ENCODE data around the gene GP1BB. TPM values are rescaled to one million over a fixed set of nuclear protein-coding genes. Genes with fewer than 3 reads are reported as not detected.

Gene GP1BB
- total and polyA plus RNA-seq, 2 donors: 1.6 to 2.2 TPM

DNA sequence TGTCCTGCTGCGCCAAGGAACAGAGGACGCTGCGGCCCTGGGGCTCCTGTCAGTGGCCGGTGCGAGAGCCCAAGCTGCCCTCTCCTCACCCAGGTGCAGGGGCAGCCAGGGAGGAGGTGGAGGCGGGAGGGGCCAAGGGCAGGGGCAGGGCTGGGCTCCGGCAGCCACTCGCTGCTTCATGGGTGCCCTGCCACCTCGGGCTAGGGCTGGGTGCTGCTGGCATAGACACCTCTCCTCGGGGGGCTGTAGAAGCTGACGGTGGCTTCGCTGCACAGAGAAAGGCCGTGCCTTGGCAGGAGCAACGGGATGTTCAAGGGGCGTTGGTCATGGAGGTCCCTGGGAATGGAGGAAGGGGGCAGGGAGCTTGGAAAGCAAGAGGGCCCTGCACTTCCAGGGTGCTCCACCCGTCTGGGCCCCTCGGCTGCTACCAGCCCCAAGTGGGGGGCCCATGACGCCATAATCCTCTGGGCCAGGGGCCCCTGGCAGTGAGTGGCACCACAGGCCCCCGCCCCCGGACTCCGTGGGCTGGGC is 35.6 kb downstream of the GP1BB start:
- DNase-seq (ENCODE audit: extremely low spot score): no peak
- Histone ChIP-seq H3K27ac (ENCODE audit: low read depth) (no peak overlapping the region), H3K4me3 (ENCODE audit: low read depth, low read length) (no peak overlapping the region), H3K4me1 (ENCODE audit: insufficient read depth) (no peaks in the 10 kb centered on the region), H3K36me3 (ENCODE audit: insufficient read depth) (no peaks in the 10 kb centered on the region)
- WGBS: 5% methylated on average over 21 of the region's 21 CpGs

- H3K4me3 ChIP-seq (ENCODE audit: low read depth, low read length): no peak overlapping the region
- no peaks in the 10 kb centered on the region for H3K36me3 ChIP-seq (ENCODE audit: insufficient read depth)
- no peaks in the 10 kb centered on the region for H3K4me1 ChIP-seq (ENCODE audit: insufficient read depth)
- 3% methylated on average over 43 of the region's 43 CpGs for WGBS
- DNase-seq (ENCODE audit: extremely low spot score): no peak
- H3K27ac ChIP-seq (ENCODE audit: low read depth): no peak overlapping the region
Observed at GRCh38 chr22:19759427-19760057, 36.2 kb downstream of the GP1BB start.

DNA sequence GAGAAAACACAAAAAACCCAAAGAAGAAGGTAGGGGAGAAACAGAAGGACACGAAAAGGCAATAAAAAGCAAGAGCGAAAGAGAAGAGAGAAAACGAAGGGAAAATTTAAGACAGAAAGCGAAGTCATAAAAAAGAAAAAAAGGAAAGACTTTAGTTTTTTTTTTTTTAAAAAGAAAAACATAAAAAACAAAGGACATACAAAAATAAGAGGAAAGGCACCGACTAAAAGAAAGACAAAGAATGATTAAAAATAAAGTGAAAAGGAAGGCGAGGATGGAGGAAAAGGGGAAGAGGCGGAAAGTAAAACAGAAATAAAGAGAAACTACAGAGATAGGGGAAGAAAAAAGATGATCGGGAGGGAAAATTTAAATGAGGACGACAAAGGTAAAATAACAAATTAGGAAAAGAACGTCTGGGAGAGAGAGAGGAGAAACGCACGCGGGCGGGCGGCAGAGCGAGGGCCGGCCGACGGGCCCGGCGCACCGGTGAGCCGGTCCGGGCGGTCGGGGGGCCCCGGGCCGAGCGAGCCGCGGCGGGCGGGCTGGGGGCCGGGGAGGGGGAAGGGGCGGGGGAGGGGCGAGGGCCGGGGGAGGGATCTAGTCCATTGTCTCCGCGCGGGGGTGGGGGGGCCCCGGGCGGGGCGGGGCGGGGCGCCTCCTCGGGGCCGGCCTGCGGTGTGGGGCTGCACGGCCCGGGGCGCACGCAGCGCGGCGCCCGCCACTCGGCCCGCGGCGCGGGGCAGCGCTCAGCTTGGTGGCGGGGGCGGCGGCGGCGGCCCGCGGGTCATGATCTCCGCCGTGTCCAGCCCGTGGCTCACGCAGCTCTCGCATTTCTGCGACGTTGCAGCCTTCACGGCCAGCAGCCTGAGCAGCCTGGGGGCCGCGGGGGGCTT is 37.0 kb downstream of the GP1BB start, which contains the start of gene TBX1:
TSS of gene TBX1 (plus strand) at position 721 of the 893 bp plus-strand sequence. CDS start at position 787, 66 bp downstream.
- no peak for DNase-seq (ENCODE audit: extremely low spot score)
- no peak within 1 kb of the TSS for H3K27ac ChIP-seq (ENCODE audit: low read depth)
- H3K4me3 ChIP-seq (ENCODE audit: low read depth, low read length): peak within 1 kb of the TSS; percentile 38
- 3% methylated on average over 66 of the region's 79 CpGs for WGBS
- no peaks in the 10 kb centered on the region for H3K4me1 ChIP-seq (ENCODE audit: insufficient read depth)
- no peaks in the 10 kb centered on the region for H3K36me3 ChIP-seq (ENCODE audit: insufficient read depth)

DNA sequence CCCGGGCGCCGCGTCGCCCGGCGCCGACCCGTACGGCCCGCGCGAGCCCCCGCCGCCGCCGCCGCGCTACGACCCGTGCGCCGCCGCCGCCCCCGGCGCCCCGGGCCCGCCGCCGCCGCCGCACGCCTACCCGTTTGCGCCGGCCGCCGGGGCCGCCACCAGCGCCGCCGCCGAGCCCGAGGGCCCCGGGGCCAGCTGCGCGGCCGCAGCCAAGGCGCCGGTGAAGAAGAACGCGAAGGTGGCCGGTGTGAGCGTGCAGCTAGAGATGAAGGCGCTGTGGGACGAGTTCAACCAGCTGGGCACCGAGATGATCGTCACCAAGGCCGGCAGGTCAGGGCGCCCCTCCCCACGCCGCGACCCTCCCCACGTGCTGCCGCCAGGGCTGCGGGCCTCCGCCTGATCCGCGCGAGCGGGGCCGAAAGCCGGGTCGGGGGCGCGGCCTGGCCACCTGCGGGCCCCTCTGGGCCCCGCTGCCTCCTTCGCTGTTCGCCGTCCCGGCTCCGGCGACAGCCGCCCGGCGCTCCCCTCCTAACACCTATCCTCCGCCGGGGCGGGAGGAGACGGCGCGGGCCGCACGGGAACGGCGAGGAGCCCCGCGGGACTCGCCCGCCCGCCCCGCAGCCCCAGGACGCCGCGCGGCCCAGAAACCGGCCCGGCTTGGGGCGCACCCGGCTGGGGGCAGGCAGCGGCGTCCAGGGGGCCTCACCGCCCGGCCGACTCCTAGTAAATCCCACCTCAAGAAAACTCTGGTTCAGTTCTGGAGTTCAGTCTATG is 37.8 kb downstream of the GP1BB start:
- Histone ChIP-seq H3K4me3 (ENCODE audit: low read depth, low read length) (peak overlapping the region; percentile 38), H3K36me3 (ENCODE audit: insufficient read depth) (no peaks in the 10 kb centered on the region), H3K27ac (ENCODE audit: low read depth) (no peak overlapping the region), H3K4me1 (ENCODE audit: insufficient read depth) (no peaks in the 10 kb centered on the region)
- no peak for DNase-seq (ENCODE audit: extremely low spot score)
- 8% methylated on average over 117 of the region's 117 CpGs for WGBS

GRCh38 chr22:19761725-19762567 is 38.6 kb downstream of the GP1BB start:
- no peak for DNase-seq (ENCODE audit: extremely low spot score)
- no peaks in the 10 kb centered on the region for H3K36me3 ChIP-seq (ENCODE audit: insufficient read depth)
- WGBS: 81% methylated on average over 33 of the region's 33 CpGs
- no peaks in the 10 kb centered on the region for H3K4me1 ChIP-seq (ENCODE audit: insufficient read depth)
- H3K4me3 ChIP-seq (ENCODE audit: low read depth, low read length): no peak overlapping the region
- no peak overlapping the region for H3K27ac ChIP-seq (ENCODE audit: low read depth)

DNA sequence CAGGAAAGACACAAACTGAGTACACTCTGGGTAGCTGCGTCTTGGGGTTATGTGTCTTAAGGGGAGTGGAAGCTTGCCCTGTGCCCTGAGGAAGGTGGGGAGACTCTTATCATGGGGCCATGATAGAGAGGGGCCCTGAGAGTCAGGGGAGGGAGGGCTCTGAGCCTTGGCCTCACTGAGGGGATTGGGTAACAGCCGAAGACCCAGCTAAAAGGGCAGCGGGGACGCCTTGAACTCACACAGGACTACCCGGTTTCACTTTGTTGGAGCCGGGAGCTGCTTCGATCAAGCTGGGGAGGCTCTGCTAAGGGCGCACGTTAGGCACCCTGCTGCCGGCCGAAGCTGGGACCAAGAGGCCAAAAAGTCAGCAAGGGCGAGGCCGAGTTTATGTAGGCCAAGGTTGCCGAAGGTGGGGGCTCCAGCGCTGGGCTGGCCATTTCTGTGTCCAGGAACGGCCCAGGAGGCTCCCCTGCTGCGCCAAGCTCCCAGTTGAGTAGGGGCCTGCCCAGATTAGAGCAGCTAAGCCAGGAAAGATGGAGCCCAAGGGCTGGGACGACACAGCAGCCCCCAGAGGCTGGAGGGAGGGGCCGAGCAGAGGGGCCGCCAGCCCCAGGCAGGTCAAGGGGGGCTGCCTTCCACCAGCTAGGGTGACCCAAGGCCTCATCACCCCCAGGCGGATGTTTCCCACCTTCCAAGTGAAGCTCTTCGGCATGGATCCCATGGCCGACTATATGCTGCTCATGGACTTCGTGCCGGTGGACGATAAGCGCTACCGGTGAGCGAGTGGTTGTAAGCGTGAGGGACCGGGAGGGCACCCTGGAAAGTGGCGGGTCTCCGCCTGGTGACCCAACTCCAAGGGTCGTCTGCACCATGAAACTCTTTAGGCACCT is 39.5 kb downstream of the GP1BB start:
- DNase-seq (ENCODE audit: extremely low spot score): no peak
- no peaks in the 10 kb centered on the region for H3K4me1 ChIP-seq (ENCODE audit: insufficient read depth)

GRCh38 chr22:19763458-19764298 is 40.3 kb downstream of the GP1BB start:
- DNase-seq (ENCODE audit: extremely low spot score): no peak
- no peaks in the 10 kb centered on the region for H3K36me3 ChIP-seq (ENCODE audit: insufficient read depth)
- H3K27ac ChIP-seq (ENCODE audit: low read depth): no peak overlapping the region
- no peaks in the 10 kb centered on the region for H3K4me1 ChIP-seq (ENCODE audit: insufficient read depth)
- 55% methylated on average over 39 of the region's 39 CpGs for WGBS
- no peak overlapping the region for H3K4me3 ChIP-seq (ENCODE audit: low read depth, low read length)

More for the DNA sequence above, 39.5 kb downstream of the GP1BB start:
- Histone ChIP-seq H3K27ac (ENCODE audit: low read depth) (no peak overlapping the region), H3K4me3 (ENCODE audit: low read depth, low read length) (no peak overlapping the region), H3K36me3 (ENCODE audit: insufficient read depth) (no peaks in the 10 kb centered on the region)
- 75% methylated on average over 34 of the region's 34 CpGs for WGBS

DNA sequence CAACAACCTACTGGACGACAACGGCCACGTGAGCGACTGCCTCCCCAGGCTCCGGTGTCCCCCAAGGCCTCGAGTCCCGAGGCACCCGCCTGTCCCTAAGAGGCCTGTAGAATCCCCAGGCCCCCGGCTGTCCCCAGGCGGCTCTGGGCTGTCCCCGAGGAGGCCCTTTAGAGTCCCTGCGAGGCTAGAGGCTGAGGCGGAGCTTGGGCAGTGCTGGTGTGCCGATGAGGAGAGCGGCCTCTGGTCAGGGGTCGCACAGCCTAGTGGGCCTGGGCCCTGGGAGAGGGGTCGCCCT is 40.9 kb downstream of the GP1BB start:
- no peak overlapping the region for H3K4me3 ChIP-seq (ENCODE audit: low read depth, low read length)
- H3K36me3 ChIP-seq (ENCODE audit: insufficient read depth): no peaks in the 10 kb centered on the region
- H3K27ac ChIP-seq (ENCODE audit: low read depth): no peak overlapping the region
- 64% methylated on average over 17 of the region's 17 CpGs for WGBS
- no peak for DNase-seq (ENCODE audit: extremely low spot score)
- no peaks in the 10 kb centered on the region for H3K4me1 ChIP-seq (ENCODE audit: insufficient read depth)

DNA sequence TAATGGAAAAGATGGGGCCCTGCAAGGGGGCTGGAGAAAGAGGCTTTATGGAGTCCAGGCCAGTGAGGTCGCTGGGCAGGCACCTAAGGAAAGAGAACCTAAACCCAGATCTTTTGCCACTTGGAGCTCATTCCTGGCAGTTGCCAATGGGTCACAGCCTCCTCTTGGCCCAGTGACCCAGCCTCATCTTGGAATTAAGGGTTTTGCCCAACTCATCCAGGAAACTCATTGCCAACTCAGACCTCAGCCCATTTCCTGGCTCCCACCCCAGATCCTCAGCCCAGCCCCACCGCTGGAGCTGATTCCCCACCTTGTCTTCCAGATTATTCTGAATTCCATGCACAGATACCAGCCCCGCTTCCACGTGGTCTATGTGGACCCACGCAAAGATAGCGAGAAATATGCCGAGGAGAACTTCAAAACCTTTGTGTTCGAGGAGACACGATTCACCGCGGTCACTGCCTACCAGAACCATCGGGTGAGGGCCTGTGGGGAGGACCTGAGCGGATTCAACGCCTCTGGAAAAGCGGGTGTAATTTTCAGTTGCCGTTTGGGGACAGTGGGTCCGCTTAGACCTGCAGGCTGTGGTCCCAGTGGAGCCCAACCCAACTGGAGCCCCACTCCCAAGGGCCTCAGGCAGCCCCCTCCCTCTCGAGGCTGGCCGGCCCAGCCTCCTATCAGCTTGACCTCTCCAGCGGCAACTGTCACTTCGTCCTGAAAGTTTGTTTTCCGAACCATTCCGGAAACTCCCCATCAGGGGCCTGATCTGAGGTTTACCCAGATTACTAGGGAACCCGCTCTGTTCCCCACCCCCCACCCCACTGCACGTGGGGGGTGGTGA is 41.5 kb downstream of the GP1BB start:
- 53% methylated on average over 25 of the region's 25 CpGs for WGBS
- no peak overlapping the region for H3K4me3 ChIP-seq (ENCODE audit: low read depth, low read length)
- no peaks in the 10 kb centered on the region for H3K36me3 ChIP-seq (ENCODE audit: insufficient read depth)
- DNase-seq (ENCODE audit: extremely low spot score): no peak
- no peaks in the 10 kb centered on the region for H3K4me1 ChIP-seq (ENCODE audit: insufficient read depth)
- no peak overlapping the region for H3K27ac ChIP-seq (ENCODE audit: low read depth)

DNA sequence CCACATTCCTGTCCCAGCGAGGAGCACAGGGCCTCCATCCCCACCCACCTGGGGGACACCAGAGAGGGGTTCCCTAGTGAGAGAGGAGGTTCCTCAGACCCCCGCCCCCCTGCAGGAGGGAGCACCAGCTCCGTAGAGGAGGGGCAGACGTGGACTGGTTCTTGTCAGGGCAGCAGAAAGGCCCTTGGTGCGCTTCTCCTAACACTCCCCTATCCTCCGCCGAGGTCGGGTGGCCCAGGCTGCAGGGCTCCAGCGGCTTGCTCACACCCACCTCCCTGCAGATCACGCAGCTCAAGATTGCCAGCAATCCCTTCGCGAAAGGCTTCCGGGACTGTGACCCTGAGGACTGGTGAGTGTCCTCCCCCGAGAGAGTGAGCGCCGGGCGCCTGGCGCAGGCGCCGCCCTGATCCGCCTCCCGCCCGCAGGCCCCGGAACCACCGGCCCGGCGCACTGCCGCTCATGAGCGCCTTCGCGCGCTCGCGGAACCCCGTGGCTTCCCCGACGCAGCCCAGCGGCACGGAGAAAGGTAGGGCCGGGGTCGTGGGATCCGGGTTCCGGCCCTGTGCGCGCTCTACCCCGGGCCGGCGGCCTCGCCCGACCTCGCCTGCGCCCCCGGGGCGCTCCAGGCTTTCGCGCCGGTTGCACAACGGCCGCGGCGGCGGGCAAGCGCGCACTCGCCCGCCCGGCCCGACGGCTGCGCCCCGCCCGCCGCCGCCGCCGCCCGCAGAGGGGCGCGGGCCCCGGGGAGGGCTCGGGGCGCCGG is 42.3 kb downstream of the GP1BB start:
- DNase-seq (ENCODE audit: extremely low spot score): no peak
- no peaks in the 10 kb centered on the region for H3K36me3 ChIP-seq (ENCODE audit: insufficient read depth)

More for the DNA sequence above, 42.3 kb downstream of the GP1BB start:
- Histone ChIP-seq H3K4me1 (ENCODE audit: insufficient read depth) (no peaks in the 10 kb centered on the region), H3K27ac (ENCODE audit: low read depth) (peak overlapping the region; percentile 59), H3K4me3 (ENCODE audit: low read depth, low read length) (peak overlapping the region; percentile 23)
- WGBS: 3% methylated on average over 83 of the region's 83 CpGs
